NK-92 (cell line): Measurements from ENCODE around the gene MSH5.

Experiments used
- DNase-seq: peaks from one replicate; lab custom pipeline; 2025; ENCODE audit not compliant: unreplicated experiment; lab: John Stamatoyannopoulos, UW

The MSH5 gene

DNA sequence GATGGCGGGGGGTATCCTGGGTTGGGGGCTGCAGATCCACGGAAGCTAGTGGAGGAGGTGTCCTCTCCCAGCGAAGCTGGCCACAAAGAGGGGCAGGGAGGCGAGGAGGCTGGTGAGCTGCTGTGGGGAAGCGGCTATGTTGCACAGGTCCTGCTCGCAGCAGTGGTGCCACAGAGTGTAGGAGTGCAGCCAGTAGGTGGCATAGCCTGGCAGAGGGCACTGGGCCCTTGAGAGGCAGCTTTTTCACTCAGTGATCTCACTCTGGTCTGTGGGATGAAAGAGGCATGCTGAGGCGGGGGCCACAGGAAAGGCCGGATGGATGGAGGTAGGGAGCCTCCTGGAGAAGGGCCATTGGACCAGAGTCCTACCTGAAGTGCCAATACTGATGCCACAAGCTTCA is 27.5 kb upstream of the MSH5 start:
- DNase-seq, result no peak

DNA sequence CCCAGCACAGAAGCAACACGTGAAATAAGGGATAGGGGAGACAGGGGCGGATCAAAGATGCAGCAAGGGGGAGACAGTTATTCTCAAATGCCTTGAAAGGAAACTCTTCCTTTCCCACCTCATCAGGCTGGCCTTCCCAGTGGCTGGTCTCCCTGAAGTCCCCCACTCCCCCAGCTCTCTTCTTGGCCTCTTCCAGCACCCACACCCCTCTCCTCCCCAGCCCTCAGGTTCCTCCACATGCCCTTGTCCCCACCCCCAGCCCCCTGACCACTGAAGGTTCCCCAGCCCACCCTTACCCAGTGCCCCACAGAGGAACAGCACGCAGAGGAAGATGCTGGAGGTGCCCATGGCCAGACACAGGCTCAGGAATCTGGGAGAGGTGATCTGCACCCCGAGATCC is 26.3 kb upstream of the MSH5 start:
- no peak for DNase-seq

DNA sequence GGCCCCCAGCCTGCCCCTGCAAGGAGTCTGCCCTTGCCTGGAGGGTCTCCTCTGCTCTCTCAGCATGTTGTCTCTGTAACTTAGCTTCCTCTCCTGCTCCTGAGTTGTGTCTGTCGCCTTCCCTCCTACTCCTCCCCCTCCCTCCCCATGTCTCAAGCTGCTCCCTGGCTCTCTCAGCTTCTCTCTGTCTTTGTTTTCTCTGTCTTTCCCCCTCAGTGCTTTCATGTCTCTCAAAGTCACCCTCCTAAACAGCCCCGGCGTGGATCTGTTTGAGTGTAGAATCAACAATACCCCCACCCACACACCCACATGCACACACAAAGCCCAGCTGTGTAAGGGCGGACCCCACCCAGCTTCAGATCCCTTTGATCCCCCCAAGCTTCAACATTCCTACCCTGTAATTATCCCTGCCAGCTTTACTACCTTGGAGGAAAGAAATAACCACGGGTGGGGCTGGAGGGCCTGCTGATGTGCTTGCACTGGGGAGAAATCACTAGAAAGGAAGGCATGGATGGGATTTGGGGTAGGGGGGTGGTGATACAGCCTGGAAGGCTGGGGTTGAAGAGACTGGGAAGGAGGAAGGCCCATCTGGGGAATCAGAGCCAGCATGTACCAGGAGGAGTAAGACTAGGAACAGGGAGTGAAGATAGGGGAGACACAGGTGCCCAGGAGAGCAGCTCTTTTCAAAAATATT is 25.7 kb upstream of the MSH5 start:
- no peak for DNase-seq

DNA sequence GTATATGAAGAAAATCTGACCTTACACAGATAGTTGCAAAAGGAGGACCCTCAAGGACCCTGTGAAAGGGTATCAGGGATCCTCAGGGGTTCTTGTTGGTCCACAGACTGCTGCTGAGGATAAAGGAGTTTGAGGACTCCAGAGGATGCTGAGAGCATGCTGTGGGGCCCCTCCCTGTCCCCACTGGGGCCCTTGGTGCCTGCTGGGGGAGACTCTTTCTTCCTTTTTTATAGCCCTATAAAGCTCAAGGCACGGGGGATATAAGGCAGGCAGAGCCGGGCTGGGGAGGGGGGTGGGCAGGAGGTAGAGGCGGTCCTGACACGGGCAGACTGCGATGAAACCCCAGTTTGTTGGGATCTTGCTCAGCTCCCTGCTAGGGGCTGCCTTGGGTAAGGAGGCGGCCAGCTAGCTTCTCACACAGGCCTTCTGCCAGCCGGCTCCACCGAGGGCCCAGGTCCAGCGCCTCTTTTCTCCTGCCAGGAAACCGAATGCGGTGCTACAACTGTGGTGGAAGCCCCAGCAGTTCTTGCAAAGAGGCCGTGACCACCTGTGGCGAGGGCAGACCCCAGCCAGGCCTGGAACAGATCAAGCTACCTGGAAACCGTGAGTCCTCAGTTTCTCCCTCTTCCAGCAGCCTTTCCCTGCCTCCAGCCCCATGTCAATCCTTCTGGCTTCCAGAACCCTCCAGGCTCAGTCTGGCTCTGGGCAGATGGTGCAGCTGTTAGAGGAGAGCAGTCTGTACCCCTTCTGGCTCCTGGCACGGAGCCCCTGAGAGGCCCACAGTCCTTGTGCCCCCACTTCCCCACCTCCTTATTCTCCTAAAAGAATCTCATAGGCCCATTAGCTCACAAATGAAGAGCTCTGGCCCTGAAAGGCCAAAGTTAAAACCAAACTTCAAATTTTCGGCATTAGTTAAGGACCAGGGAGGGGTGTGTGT is 24.5 kb upstream of the MSH5 start, which contains the start of gene LY6G6D:
LY6G6D (plus strand) TSS at position 327 of the 937 bp plus-strand sequence; CDS start at position 335, 8 bp downstream.
- DNase-seq, result no peak

DNA sequence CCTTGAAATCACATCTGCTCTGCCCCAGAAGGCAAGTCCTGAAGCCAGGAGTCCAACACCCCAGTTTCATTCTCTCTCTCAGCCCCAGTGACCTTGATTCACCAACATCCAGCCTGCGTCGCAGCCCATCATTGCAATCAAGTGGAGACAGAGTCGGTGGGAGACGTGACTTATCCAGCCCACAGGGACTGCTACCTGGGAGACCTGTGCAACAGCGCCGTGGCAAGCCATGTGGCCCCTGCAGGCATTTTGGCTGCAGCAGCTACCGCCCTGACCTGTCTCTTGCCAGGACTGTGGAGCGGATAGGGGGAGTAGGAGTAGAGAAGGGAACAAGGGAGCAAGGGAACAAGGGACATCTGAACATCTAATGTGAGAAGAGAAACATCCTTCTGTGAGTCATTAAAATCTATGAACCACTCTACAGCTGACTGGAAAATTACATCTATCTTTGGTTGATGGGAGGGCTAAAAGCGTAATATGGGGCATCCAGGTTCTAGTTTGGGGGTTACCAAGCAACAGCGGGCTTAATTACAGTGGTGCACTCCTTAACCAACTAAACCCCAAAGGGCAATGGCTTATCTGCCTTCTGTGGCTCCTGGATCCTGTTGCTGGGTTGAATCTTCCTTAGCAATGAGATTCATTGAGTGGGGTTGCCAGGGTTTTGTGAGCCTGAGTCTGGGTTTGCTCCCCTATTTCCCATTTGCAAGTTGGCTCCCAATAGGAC is 22.1 kb upstream of the MSH5 start:
- DNase-seq, result no peak

DNA sequence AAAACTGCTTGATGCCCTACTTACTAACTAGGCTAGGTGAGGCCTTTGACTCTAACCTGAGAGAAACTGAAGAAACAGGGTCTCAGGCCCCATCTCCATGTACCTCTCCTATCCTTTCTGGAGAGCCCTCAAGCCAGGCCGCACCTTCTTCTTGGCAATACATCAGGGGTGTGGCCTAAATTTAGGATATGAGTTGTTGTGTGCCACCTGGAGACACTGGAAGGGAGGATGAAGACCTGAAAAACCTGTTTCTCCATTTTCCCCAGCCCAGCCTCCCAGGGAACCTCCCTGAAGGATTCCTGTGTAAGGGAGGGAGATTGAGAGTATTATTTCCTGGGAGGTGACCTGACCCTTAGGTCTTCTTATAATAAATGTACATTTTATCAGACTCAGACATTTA is 21.5 kb upstream of the MSH5 start:
- DNase-seq, result no peak

DNA sequence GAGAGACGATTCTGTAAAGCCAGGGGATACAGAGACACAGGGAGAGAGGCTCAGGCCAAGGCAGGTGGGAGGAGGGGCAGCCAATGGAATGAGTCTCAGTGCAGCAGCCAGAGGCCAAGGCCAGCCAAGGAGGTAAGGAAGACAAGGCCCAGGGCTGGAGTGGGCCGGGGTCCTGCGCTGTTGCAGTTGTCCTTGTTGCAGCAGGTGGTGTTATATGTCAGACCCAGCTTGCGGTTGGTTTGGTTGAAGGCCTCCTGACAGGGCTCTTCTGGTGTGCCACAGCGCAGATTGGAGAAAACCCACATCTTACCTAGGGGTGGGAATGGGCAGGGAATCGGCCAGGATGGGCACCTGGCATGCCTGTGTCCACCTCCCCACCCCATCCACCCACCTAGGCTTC is 20.8 kb upstream of the MSH5 start:
- no peak for DNase-seq

DNA sequence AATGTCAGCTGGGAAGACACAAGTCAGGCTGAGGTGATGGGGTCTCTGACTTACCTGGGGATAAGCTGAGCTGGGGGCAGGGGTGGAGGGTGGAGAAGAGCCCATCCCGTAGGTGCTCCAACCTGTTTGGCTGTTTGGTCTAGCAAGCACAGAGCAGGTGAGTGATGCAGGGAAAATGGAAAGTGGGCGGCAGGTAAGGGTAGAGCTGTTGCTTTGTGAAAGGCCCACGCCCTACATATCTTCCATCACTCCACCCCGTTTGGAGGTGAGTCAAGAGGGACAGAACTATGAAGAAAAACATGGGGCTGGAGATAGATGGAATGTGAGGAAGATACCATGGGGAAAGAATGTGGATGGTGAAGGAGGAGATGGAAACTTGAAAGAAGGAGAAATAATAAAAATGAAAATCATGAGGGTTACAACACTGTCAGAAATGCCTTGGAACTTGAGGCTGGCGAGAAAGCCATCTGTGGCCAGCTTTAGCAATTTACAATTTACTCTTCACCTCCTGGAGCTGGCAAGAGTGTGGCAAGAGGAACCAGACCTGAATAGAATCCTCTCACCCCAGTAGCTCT is 19.5 kb upstream of the MSH5 start:
- no peak for DNase-seq

DNA sequence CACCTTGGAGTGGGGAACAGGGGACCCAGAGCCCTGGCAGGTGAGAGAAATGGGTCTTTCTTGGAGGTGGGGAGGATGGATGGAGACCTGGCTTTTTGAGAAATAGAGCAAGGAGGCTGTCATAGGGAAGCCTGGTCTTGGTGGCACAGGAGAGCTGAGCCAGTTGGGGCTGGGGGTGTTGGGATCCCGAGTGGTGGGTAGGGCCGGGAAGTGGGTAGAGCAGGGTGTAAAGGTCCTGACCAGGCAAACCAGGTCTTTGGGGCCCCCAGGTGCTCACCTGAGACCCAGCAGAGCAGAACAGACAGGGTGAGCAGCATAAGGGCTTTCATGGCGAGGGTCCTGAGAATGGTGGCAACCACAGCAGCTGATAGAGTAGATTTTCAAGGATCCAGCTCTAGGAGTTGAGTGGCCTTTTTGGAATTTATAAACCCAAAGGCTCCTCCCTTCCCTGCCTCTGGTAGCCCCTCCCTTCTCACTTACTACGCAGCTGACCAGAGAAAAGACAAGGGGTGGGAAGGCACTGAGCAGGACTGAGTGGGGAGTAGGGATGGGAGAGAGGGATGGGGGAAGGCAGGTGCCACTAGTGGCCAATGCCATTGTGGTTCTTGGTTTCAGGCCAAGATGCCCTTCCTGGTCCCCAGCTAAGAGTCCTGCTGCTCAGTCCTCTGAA is 18.3 kb upstream of the MSH5 start, which contains the start of gene LY6G6C:
LY6G6C (minus strand) TSS at position 396 of the 670 bp plus-strand sequence; CDS start at position 329, 67 bp downstream.
- no peak for DNase-seq

DNA sequence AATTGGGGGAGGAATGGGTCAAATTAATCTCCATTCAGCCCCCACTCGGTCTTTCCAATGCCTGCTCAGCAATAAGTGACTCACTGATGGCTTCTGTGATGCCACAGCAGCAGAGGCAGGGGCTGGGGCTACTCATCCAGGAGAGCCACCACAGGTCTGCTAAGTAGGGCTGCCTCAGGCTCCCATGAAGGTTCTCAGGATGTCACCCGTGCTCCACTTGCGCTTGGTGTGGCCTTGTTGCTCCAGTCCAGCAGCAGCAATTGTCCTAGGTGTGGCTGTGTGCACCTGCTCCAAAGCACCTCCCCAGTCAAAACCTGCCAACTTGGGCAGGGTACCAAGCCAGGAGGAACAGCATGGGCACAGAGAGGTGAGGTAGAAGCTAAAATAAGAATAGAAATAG is 17.6 kb upstream of the MSH5 start:
- no peak for DNase-seq

DNA sequence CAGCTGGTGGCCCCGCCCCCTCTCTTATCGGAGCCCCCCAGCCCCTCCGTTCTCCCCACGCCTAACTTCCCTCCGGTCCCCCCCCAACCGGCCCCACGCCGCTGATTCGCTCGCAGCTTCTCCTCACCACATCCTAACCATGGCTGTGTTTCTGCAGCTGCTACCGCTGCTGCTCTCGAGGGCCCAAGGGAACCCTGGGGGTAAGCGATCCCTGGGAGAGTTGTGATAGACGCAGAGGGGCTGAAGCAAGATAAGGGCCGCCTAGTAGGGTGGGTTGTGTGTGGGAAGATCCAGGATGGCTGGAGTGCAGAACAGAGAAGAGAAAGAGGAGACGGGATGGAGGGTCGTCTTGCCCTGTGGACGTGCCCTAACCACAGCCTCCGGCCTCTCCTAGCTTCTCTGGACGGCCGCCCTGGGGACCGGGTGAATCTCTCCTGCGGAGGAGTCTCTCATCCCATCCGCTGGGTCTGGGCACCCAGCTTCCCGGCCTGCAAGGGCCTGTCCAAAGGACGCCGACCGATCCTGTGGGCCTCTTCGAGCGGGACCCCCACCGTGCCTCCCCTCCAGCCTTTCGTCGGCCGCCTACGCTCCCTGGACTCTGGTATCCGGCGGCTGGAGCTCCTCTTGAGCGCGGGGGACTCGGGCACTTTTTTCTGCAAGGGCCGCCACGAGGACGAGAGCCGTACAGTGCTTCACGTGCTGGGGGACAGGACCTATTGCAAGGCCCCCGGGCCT is 16.4 kb upstream of the MSH5 start, which contains the start of gene MPIG6B:
MPIG6B (plus strand) TSS at position 129 of the 735 bp plus-strand sequence; CDS start at position 140, 11 bp downstream.
- DNase-seq, result no peak

DNA sequence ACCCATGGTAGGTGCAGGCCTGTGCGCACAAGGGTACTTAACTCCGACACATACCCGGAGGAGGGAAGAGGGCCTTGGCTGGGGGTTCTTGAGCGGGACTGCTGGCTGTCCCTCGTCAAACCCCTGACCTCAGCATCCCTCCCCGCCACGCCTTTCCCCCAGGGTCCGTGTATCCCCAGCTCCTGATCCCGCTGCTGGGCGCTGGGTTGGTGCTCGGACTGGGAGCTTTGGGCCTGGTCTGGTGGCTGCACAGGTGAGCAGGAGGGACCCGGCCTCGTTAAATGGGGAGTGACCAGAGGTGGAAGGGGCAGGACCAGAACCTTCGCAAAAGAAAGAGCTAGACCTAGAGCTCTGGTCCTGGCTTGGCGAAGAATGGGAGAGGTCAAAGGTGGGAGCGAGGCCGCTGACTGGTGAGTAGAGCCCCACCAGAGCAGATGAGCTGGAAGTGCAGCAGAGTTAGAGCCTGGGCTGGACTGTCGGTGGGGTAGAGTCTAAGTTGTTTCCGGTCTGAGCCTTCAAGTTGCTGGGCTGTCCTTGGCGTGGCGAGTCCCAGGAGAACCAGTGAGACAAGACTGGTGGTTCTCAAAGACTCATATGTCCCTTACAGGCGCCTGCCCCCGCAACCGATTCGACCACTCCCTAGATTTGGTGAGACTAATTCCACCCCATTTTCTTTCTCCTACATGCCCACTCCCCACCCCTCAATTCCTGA is 15.7 kb upstream of the MSH5 start:
- no peak for DNase-seq

DNA sequence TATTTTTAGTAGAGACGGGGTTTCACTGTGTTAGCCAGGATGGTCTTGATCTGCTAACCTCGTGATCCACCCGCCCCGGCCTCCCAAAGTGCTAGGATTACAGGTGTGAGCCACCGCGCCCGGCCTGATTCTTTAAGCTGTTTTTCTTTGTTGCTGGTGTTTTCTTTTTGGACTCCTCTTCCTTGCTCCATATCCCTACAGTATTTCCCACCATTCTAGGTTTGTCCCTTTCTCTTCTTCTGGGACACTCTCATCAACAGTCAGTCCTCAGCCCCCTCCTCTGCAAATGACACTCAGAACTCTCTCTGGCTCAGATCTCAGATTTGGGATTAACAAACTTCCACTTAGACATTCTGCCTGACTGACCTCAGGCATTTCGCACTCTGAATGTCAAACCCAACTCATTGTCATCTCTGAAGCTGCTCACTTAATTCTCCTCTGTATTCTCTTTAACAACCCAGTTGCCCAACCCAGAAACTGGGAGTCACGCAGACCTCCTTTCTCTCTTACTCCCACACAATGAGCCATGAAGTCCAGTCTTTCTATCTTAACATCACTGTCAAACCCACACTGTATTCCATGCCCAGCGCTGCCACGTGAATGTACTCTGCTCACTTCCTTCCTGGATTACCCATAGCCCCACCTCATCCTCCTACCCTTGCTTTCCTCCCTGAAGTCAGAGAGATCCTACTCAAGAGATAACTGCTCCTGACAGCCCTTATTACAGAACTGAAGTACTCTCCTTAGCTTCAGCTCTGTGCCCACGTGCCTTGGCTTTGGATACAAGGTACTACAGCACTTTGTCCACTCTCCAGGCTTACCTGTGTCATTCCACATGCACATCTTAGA is 14.1 kb upstream of the MSH5 start:
- DNase-seq, result no peak

DNA sequence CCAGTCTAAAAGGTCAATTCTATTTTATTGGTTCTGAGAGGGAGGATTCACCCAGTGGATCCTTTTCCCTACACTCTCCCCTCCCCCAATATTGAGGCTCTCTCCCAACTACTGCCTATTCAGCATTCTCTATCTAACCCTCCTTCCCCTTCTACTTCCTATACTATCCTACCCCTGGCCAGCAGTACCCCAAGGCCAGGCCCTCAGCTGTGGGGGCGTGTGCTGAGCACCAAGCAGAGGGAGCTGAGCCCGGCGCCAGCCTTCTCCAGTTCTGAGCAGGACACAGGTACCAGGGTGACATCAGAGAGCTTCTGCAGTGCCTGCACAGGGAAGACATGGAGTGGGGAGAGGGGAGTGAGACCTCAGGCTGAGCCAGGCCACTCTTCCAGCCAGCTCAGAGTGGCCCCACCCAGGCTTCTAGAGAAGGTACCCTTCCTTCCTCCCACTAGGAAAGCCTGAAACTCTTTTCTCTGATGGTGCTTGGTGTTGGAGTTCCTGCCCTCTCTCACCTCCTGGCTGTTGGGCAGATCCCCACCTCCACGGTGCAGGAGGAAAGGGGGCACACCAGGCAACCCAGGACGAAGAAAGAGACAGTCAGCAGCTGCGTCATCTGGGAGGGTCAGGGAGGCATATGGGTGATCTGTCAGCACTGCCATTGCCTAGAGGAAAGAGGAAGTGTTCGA is 12.6 kb upstream of the MSH5 start:
- no peak for DNase-seq

DNA sequence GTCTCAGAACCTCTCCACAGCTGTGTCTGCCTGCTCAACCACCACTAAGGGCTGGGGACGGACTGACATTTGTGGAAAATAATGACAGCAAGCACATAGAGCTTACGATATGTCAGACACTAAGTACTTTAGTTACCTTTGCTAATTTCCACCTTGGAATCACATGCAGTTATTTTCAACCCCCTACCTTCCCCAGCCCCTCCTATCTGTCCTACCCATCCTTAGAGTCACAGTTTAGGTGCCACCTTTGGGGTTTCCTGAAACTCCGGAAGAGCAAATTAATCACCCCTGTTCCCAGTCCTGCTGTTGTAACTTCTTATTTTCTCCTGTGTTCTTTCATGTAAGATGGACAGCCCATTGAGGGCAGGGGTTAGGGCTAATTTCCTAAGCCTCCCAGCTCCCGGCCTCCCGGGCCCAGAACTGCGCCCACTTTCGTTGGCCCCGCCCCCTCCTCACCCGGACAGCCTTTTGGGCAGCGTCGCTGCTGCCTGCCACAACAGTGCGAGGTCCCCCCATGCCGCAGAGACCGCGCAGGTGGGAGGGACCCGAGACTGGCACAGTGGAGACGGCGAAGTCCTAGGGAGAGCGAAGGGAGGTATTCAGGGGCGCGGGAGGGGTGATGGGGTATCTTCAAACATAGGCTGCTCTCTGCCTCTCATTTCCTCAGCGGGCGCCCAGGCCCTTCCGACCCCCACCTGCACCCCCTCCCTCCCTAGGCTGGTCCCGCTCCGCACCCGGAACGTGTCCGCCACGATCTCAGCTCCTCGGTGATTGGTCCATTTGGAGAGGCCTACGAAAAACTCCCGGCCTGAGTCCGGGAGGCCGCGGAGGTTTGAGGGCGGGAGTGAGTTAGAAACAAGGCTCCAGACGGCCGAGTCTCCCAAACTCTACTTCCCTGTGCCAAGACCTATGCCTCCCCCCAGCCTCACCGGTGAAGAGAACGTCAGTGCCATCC is 11.8 kb upstream of the MSH5 start:
- no peak for DNase-seq

DNA sequence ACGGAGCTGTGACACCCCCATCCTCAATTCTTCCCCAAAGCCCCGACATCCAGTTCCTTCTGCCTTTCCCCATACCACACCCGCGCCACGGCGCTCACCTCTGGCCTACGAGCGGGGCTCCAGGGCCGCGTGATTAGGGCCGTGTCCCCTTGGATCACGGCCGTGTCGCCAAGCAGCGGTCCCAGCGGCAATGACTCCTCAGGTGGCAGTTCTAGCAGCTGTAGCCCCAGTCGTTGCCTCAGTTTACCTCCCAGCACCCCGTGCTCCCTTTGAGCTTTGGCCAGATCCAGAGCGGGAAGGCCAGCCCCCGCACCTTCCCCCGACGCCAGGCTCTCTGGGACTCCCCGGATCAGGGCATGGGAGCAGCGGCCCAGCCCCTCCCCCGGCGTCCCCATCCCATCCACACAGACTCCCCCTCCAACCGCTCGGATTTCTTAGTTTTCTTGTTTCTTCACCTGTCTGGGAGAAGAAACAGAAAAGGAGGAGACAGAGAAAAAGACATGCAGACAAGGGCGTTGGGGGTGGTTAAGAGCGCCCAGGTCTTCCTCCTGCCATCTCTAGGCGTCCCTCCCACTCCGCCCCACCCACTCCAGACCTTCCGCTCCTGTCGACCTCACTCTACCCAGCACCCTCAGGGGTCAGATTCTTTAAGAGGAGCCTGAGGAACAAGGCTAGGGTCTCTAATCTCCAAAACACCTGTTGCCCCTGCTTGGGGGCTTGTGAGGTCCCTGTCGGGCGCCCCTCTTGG is 10.9 kb upstream of the MSH5 start, which contains the start of gene DDAH2:
DDAH2 (minus strand) TSS at position 533 of the 748 bp plus-strand sequence; CDS start at position 395, 138 bp downstream.
- DNase-seq, result no peak
